ENCODE measurements around the gene NUSAP1.
"Not testable (repeated sequence)": the region's sequence is repeated elsewhere in the genome, so short reads cannot be mapped to it uniquely, and the experiment has no call there.

Gene NUSAP1

DNA sequence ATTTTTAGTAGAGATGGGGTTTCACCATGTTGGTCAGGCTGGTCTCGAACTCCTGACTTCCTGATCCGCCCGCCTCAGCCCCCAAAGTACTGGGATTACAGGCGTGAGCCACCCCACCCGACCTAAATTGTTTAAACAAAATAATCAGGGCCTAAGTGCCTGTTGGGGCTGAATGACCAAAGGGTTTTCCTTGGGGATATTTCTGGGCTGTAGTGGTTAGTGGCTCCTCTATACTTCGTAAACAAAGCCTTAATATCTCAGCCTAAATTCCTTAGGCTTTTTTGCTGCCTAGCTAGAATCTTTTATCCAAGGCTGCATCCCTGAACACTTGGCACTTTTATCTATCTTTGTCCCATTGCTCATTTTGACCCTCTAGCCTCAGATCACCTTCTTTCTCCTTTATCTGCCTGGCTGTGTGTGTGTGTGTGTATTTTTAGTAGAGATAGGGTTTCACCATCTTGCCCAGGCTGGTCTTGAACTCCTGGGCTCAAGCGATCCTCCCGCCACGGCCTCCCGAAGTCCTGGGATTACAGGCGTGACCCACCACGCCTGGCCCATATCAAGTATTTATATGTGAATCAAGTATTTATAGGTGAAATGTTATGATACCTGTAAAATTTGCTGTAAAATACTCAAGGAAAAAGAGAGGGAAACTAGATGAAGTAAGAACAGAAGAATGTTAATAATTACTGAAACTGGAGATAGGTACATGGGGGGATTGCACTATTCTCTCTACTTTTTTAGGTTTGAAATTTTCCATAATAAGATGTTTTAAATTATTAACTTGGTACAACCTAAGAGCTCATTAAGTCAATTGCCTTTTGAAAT, 1.8 kb downstream of the NUSAP1 start:
- no peak for DNase-seq

DNA sequence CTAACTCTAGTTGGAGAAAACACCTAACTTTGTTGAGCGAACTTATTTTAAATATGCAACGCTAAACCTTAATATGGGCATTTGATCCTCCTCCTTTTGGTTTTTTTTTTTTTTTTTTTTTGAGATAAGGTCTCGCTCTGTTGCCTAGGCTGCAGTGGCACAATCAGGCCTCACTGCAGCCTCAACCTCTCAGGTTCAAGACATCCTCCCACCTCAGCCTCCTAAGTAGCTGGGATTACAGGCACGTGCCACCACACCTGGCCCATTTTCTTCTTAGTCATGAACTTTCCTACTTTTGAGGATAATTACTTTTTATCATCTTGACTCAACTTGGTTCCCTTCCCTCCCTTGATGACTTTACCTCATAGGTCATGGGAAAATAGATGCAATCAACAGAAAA, 3.9 kb downstream of the NUSAP1 start:
- DNase-seq, result no peak

DNA sequence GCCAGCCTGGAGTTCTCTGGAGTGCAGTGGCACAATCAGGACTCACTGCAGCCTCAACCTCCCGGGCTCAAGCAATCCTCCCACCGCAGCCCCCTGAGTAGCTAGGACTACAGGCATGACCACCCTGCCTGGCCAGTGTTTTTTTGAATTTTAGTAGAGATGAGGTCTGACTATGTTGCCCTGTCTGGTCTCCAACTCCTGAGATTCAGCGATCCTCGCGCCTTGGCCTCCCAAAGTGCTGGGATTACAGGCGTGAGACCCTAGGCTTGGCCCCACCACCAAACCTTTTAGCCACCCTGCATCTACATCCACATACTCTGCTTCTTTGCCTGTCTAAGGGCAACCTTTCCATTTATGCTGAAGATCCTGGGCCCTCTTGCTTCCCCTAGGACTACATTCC, 4.4 kb downstream of the NUSAP1 start:
- no peak for DNase-seq

DNA sequence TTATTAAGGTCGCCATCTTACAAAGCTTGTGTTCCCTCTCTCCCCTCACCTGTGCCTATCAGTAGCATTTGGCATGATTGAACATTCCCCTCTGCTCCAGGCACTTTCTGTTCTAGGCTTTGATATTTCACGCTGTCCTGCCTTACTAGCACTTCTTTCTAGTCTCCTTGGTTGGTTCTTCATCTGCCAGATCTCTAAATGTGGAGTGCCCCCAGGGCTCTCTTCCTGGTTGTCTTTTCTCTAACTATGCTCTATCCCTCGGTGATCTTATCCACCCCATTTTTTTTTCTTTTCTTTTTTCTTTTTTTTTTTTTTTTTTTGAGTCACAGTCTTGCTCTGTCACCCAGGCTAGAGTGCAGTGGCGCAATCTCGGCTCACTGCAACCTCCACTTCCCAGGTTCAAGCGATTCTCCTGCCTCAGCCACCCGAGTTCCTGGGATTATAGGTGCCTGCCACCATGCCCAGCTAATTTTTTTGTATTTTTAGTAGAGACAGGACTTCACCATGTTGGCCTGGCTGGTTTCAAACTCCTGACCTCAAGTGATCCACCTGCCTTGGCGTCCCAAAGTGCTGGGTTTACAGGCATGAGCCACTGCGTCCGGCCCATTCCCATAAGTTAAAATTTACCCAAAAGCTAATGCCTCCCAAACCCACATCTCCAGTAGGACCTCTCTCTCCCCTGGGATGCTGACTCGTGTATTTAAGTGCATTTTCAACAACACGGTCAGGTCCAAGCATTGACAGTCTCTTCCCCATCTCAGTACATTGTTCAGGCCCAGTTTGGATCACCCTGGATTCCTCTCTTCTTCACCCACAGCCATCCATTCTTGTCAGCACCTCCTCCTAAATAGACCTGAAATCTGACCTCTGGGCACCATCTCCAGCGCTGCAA, 5.2 kb downstream of the NUSAP1 start:
- no peak for DNase-seq

DNA sequence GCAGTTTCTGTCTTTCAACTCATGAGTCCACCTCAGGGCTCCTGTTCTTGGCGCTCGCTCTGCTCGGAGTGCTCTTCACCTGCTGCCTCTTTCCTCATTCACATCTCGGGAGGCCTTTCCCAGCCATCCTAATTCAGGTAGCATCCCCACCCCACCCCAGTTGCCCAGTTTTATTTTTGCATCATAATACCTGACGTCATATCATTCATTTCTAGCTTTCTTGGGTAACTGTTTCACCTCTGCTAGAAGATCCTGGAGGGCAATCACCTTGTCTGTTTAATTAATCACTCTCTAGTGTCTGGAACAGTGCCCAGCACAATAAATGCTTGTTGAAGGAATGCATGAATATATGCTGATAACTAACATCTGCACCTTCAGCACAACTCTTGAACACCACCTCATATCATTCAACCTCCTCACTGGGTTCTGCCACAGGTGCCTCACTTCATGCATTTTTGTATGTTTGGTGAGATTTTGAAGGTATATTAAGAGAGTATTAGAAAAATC, 7.6 kb downstream of the NUSAP1 start:
- no peak for DNase-seq

GRCh38 chr15:41341519-41341918, 8.8 kb downstream of the NUSAP1 start:
- no peak for DNase-seq

DNA sequence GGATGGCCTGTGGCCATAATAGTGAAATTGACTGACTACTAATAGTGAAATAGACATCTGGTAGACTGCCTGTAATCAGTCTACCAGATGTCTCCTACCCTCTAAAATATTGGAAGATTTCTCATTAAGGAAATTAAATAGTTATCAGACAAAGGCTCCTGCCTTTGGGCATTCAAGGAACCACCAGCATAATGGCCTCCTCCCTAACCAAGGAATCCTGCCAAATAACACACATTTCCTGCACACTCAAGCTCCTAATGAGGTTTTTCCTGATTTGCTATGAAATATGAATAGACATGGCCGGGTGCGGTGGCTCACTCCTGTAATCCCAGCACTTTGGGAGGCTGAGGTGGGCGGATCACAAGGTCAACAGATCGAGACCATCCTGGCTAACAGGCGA, 14.6 kb downstream of the NUSAP1 start:
- DNase-seq, result no peak

GRCh38 chr15:41350057-41350717, 17.5 kb downstream of the NUSAP1 start:
- DNase-seq, result no peak

DNA sequence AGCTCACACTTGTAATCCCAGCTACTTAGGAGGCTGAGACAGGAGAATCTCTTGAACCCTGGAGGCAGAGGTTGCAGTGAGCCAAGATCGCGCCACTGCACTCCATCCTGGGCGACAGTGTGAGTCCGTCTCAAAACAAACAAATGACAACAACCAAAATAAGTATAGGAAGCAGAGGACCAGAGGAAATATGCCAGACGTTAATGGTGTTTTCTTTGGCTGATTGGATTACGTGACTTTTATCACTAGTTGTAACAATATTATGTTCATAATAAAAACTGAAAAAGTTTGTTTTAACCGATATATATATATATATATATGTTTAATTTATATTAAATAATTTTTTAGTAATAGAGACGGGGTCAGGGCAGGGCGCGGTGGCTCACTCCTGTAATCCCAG, 21.7 kb downstream of the NUSAP1 start:
- DNase-seq, result no peak

DNA sequence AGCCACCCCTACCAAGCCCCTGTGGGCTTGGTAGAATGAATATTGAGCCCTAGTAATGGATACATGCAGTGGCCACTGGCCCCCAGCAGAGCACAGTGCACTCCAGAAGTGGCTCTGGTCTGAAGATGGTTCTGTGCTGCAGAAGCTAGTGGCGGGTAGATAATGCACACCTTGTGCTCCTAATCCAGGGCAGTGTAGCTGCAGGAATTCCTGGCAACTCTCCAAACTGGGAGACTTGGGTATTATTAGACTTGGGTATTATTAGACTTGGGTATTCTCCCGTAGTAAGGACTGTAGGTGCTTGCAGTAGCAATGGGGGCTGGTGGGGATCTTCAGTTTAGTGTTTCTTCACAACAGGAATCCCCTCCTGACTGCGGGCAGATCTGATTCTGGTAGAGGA, 34.7 kb downstream of the NUSAP1 start:
- no peak for DNase-seq

- no peak for DNase-seq
These were observed 45.3 kb downstream of the NUSAP1 start for GRCh38 chr15:41377978-41378377.

DNA sequence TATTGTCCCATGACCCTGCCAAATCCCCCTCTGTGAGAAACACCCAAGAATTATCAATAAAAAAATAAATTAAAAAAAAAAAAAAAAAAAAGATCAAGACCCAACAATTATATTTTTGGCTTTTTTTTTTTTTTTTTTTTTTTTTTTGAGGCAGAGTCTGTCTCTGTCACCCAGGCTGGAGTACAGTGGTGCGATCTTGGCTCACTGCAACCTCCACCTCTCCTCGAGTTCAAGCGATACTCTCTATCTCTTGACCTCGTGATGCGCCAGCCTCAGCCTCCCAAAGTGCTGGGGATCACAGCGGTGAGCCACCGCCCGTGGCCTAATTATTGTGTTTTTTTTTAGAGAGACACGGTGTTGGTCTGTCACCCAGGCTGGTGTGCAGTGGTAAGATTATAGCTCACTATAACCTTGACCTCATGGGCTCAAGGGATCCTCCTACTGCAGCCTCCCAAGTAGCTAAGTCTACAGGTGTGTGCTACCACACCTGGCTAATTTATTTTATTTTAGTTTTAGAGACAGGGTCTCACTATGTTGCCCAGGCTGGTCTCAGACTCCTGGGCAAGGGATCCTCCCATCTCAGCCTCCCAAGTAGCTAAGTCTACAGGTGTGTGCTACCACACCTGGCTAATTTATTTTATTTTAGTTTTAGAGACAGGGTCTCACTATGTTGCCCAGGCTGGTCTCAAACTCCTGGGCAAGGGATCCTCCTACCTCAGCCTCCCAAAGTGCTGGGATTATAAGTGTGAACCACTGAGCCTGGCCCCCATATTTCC, 51.5 kb downstream of the NUSAP1 start:
- not testable (repeated sequence) for DNase-seq

- no peak for DNase-seq
These were observed 55.0 kb downstream of the NUSAP1 start for GRCh38 chr15:41387646-41388045.

DNA sequence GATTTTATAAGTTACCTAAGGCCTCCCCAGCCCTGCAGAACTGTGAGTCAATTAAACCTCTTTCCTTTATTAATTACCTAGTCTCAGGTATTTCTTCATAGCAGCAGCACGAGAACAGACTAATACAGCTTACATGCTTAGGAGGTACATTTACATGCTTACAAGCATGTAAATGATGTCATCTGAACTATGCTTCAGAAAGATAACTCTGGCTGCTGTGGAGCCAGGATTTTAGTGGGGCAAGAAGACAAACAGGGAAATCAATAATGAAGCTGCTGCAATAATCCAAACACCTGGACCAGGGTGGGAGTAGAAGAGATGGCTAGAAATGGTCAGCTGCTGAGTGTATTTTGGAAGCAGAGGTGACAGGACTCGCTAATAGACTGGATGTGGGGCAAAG, 60.0 kb downstream of the NUSAP1 start:
- no peak for DNase-seq

DNA sequence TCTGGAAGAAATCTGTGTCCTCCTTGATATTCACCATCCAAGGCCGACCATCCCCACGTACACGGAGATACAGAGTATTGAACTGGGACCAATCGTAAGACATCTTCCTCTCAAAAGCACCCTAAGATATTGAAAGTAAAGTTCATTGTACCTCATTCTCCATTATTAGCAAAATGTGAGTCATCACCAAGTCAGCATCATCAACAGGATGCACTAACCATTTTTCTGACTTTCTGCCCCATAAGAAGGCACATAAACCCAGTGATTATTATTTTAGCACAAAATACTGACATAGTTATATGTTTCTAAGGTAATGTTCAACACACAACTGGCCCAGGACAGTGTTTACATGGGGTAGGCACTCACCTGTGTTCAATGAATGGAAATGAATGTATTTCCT, 62.2 kb downstream of the NUSAP1 start:
- no peak for DNase-seq

- DNase-seq, result no peak
These were observed 63.4 kb downstream of the NUSAP1 start for GRCh38 chr15:41396111-41396510.

- DNase-seq, result no peak
These were observed 69.2 kb downstream of the NUSAP1 start for GRCh38 chr15:41401904-41402267.

- DNase-seq, result peak; percentile 51
These were observed 74.7 kb downstream of the NUSAP1 start for GRCh38 chr15:41407341-41407740.

DNA sequence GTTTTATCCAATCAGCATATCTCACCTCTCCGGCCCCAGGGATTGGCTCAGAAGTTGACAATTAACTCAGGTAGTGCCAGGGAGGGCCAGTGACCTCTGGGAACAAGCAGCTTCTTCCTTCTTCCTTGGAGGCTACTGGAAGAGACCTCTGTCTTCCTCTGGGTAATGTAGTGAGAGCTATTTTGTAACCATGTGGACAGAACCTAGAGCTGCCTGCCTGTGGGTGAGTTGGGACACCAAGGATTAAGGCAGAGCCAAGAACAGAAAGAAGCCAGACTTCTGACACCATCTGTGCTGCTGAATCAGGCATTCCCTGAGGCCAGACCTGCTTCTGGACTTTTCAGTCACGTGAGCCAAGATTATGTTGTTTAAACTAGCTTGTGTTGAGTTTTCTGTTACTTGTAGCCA, 75.6 kb downstream of the NUSAP1 start:
- no peak for DNase-seq

DNA sequence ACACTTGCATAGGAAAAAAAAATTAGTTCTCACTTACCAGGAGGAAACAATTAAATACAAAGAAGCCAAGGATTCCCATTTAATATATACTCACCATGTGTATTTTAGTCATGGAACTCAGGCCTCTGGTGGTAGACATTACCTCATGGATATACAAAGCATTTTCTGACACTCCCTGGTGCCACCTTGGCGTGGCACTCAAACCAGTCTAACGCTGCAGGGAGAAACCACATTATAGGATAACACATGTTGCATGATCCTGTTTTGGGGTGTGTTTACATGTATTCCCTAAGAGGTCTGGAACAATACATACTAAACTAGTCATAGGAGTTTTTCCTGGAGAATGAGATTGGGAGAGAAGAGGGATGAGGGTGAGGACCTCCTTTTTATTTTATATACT, 78.3 kb downstream of the NUSAP1 start:
- DNase-seq, result no peak

DNA sequence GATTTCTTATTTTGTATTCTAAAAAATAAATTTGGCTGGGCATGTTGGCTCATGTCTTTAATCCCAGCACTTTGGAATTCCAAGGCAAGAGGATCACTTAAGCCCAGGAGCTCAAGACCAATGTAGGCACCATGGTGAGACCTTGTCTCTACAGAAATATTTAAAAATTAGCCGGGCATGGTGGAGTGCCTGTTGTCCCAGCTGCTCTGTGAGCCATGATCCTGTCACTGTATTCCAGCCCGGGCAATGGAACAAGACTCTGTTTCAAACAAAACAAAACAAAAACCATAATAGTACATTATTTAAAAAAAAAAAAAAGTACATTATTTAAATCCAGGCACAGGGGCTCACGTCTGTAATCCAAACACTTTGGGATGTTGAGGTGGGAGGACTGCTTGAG, 78.8 kb downstream of the NUSAP1 start:
- DNase-seq, result no peak

GRCh38 chr15:41416128-41416741, 83.6 kb downstream of the NUSAP1 start:
- DNase-seq, result no peak
